OCI-LY3 (cell line): Measurements from ENCODE around the gene SBSN.

Source experiments
- EZH2phosphoT487 ChIP-seq: fragments of 200-600 bp; shearing (Covaris generic); IDR thresholded peaks from 2 replicates; pipeline ENCODE4 v1.6.1; 2018; ENCODE audit warnings: antibody characterized with exemption, mixed run types, low read depth
- TF ChIP-seq, protein P1 (sequence below): fragments of 200-600, 300-600 bp; sonication (generic); IDR thresholded peaks from 2 replicates; pipeline ENCODE4 v1.5.1; 2014; ENCODE audit warnings: antibody characterized with exemption, low read length, low read depth

DNA sequence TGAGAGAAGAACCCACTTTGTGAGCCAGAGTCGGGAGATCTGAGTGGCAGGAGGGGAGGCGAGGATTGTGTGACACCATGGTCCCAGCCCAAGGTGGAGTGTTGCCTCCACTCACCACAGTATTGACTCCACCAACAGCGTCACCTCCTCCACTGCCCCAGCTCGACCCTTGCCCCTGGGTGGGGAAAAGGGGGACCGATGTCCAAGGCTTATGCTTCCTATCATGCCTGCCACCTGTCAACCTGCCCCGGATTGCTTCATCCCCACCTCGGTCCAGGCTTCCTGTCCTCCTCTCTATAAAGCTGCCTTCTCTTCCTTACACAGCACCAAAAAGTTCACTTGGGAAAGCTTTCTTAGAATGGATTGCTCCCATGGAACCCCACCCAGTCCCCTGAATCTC lies 22.1 kb downstream of the SBSN start:
- TF ChIP-seq, protein P1, sequence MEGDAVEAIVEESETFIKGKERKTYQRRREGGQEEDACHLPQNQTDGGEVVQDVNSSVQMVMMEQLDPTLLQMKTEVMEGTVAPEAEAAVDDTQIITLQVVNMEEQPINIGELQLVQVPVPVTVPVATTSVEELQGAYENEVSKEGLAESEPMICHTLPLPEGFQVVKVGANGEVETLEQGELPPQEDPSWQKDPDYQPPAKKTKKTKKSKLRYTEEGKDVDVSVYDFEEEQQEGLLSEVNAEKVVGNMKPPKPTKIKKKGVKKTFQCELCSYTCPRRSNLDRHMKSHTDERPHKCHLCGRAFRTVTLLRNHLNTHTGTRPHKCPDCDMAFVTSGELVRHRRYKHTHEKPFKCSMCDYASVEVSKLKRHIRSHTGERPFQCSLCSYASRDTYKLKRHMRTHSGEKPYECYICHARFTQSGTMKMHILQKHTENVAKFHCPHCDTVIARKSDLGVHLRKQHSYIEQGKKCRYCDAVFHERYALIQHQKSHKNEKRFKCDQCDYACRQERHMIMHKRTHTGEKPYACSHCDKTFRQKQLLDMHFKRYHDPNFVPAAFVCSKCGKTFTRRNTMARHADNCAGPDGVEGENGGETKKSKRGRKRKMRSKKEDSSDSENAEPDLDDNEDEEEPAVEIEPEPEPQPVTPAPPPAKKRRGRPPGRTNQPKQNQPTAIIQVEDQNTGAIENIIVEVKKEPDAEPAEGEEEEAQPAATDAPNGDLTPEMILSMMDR = no peak
- no peak for TF ChIP-seq EZH2phosphoT487
